GM23248 (cell line): ENCODE data around the gene SSNA1. TPM values are rescaled to one million over a fixed set of nuclear protein-coding genes. Genes with fewer than 3 reads are reported as not detected.

Experiments used
- DNase-seq: peaks from one replicate; pipeline ENCODE4 v3.0.0-alpha.2; 2015
- H2AFZ ChIP-seq: fragments of 200-600 bp; sonication (generic); 2 replicates; pipeline ENCODE4 v1.6.1; 2016; ENCODE audit warnings: antibody characterized with exemption
- H3F3A ChIP-seq: fragments of 200-600 bp; sonication (generic); 2 replicates; pipeline ENCODE4 v1.6.1; 2016; ENCODE audit warnings: mild to moderate bottlenecking, antibody characterized with exemption, mixed run types; ENCODE audit not compliant: insufficient read depth
- H3K27ac ChIP-seq: fragments of 200-600 bp; sonication (generic); 2 replicates; pipeline ENCODE4 v1.5.1; 2016; ENCODE audit warnings: mild to moderate bottlenecking
- H3K27me3 ChIP-seq: fragments of 200-600 bp; sonication (generic); replicated peaks from 2 replicates; pipeline ENCODE4 v1.6.1; 2016; ENCODE audit warnings: mild to moderate bottlenecking; ENCODE audit not compliant: insufficient read depth
- H3K36me3 ChIP-seq: fragments of 200-600 bp; sonication (generic); 2 replicates; pipeline ENCODE4 v1.6.1; 2016; ENCODE audit warnings: low read depth, mild to moderate bottlenecking
- H3K4me1 ChIP-seq: fragments of 200-600 bp; sonication (generic); 2 replicates; pipeline ENCODE4 v1.6.1; 2016; ENCODE audit warnings: mild to moderate bottlenecking; ENCODE audit not compliant: insufficient read depth
- H3K4me2 ChIP-seq: fragments of 200-600 bp; sonication (generic); one replicate; pipeline ENCODE4 v1.6.1; 2016; ENCODE audit warnings: mild to moderate bottlenecking; ENCODE audit not compliant: unreplicated experiment
- H3K4me3 ChIP-seq: fragments of 200-600 bp; sonication (generic); 2 replicates; pipeline ENCODE4 v1.5.1; 2016; ENCODE audit warnings: mild to moderate bottlenecking
- H3K79me2 ChIP-seq: fragments of 200-600 bp; sonication (generic); 2 replicates; pipeline ENCODE4 v1.6.1; 2016; ENCODE audit warnings: mild to moderate bottlenecking; ENCODE audit not compliant: insufficient read depth
- H3K9ac ChIP-seq: fragments of 200-600 bp; sonication (generic); 2 replicates; pipeline ENCODE4 v1.6.1; 2016; ENCODE audit warnings: mild to moderate bottlenecking
- H3K9me2 ChIP-seq: fragments of 200-600 bp; sonication (generic); 2 replicates; pipeline ENCODE4 v1.6.1; 2016; ENCODE audit warnings: mixed run types, mild to moderate bottlenecking, moderate library complexity; ENCODE audit not compliant: insufficient read depth
- H3K9me3 ChIP-seq: fragments of 200-600 bp; sonication (generic); one replicate; pipeline ENCODE4 v1.6.1; 2017; ENCODE audit warnings: low read depth
- H4K20me1 ChIP-seq: fragments of 200-600 bp; sonication (generic); 2 replicates; pipeline ENCODE4 v1.6.0; 2016; ENCODE audit not compliant: insufficient read depth
- EZH2 ChIP-seq: fragments of 200-600 bp; sonication (generic); IDR thresholded peaks from 2 replicates; pipeline ENCODE4 v1.6.1; 2018; ENCODE audit warnings: antibody characterized with exemption, mild to moderate bottlenecking; ENCODE audit not compliant: insufficient read depth, poor library complexity, severe bottlenecking
- EZH2phosphoT487 ChIP-seq: fragments of 200-600 bp; sonication (generic); IDR thresholded peaks from 2 replicates; pipeline ENCODE4 v1.6.1; 2018; ENCODE audit warnings: antibody characterized with exemption, moderate library complexity, mild to moderate bottlenecking, low read depth; ENCODE audit not compliant: insufficient read depth
- WGBS, 2 experiments: methylation state at CpG; one replicate each; pipeline ENCODE4 v1.1.6; 2015 to 2017; ENCODE audit warnings: low lambda C conversion rate in 2 of 2, low coverage in 1 of 2; ENCODE audit errors: missing lambda C conversion rate in 2 of 2; 5-methylcytosine and 5-hydroxymethylcytosine counted together
- in situ Hi-C: fragments of 300-500 bp; cut with MboI; formaldehyde crosslinking; loops from 2 replicates; pipeline ENCODE4 v1.15.0; 2020
- polyA plus RNA-seq: library from polyadenylated mRNA; unstranded; fragments of >200 nt; fragmentation: Nextera tagmentation; extraction: Ambion mirVana; gene quantifications from 2 replicates; pipeline ENCODE4 v1.2.1, GENCODE V29; 2016
- total RNA-seq: library from RNA; depleted of rRNA; stranded (reverse); fragments of >200 nt; shearing (Covaris generic); gene quantifications from 2 replicates; pipeline ENCODE4 v1.2.3, GENCODE V29; 2014

Gene SSNA1
- total and polyA plus RNA-seq, 2 experiments from 2014 or later, result 93.1 to 105 TPM

DNA sequence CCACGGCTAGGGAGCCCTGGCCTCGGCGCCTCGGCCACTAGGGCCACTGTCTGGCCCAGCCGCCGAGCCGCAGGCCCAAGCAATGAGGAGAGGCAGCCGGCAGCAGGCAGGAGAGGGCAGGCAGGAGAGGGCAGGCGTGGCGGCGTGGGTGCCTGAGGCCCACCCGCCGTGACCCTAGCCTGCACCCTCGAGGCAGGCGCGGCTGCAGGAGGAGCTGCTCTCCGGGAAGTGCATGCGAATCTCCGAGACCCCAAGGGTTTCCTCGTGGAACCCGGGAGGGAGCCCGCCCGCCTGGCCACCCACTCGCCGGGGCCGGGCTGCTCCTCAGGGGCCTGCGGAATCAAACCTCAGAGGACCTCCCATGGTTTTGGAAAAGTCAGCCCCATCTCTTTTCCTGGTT, 40.2 kb upstream of the SSNA1 start:
- no peaks in the 10 kb centered on the region for H4K20me1 ChIP-seq
- no peak overlapping the region for H3K4me2 ChIP-seq
- no peaks in the 10 kb centered on the region for H3K9me3 ChIP-seq
- H3K27ac ChIP-seq, result no peak overlapping the region
- H3K79me2 ChIP-seq, result no peaks in the 10 kb centered on the region
- H3F3A ChIP-seq, result no peaks in the 10 kb centered on the region
- no peaks in the 10 kb centered on the region for H3K4me1 ChIP-seq
- no peaks in the 10 kb centered on the region for H3K9me2 ChIP-seq
- H3K4me3 ChIP-seq, result no peak overlapping the region
- H3K9ac ChIP-seq, result no peak overlapping the region
- H2AFZ ChIP-seq, result no peak overlapping the region
- no peak for TF ChIP-seq EZH2phosphoT487
- TF ChIP-seq EZH2, result no peak
- H3K36me3 ChIP-seq, result no peaks in the 10 kb centered on the region
- DNase-seq, result no peak
- WGBS, 2 experiments, result 61 to 72% methylated on average over 22 to 27 of the region's 27 CpGs
- H3K27me3 ChIP-seq, result no peaks in the 10 kb centered on the region; the same call in 1 of the 2 replicates
- in situ Hi-C loops, result no loop called here

GRCh38 chr9:137148661-137149060, 39.8 kb upstream of the SSNA1 start:
- Histone ChIP-seq H3K79me2 (no peaks in the 10 kb centered on the region), H3K4me1 (no peaks in the 10 kb centered on the region), H3K9ac (no peak overlapping the region), H3F3A (no peaks in the 10 kb centered on the region), H3K4me3 (no peak overlapping the region), H3K4me2 (no peak overlapping the region), H4K20me1 (no peaks in the 10 kb centered on the region), H3K9me2 (no peaks in the 10 kb centered on the region), H3K36me3 (no peaks in the 10 kb centered on the region), H3K9me3 (no peaks in the 10 kb centered on the region), H3K27me3 (no peaks in the 10 kb centered on the region; the same call in 1 of the 2 replicates), H3K27ac (no peak overlapping the region), H2AFZ (no peak overlapping the region)
- DNase-seq, result no peak
- TF ChIP-seq EZH2phosphoT487, result no peak
- WGBS, 2 experiments, result 73 to 82% methylated on average over 18 to 19 of the region's 19 CpGs
- in situ Hi-C loops, result no loop called here

- TF ChIP-seq EZH2phosphoT487 (no peak), EZH2 (no peak)
- Histone ChIP-seq H4K20me1 (no peaks in the 10 kb centered on the region), H3K9me3 (no peaks in the 10 kb centered on the region), H3K27ac (no peak overlapping the region), H3K4me1 (no peaks in the 10 kb centered on the region), H3K36me3 (no peaks in the 10 kb centered on the region), H3K27me3 (no peaks in the 10 kb centered on the region), H3K9ac (no peak overlapping the region), H3K79me2 (no peaks in the 10 kb centered on the region), H3K4me3 (no peak overlapping the region), H2AFZ (no peak overlapping the region), H3K9me2 (no peaks in the 10 kb centered on the region), H3K4me2 (no peak overlapping the region), H3F3A (no peaks in the 10 kb centered on the region)
- in situ Hi-C loops, result no loop called here
- DNase-seq, result no peak
- WGBS, 2 experiments, result 67 to 73% methylated on average over 5 of the region's 5 CpGs
Measured at GRCh38 chr9:137149363-137149762, 39.1 kb upstream of the SSNA1 start.

- Histone ChIP-seq H3K79me2 (no peaks in the 10 kb centered on the region), H3K27ac (no peak overlapping the region), H3K9me2 (no peaks in the 10 kb centered on the region), H3K27me3 (no peaks in the 10 kb centered on the region), H3K4me1 (no peaks in the 10 kb centered on the region), H3K9me3 (no peaks in the 10 kb centered on the region), H3K4me2 (no peak overlapping the region), H3F3A (no peaks in the 10 kb centered on the region), H4K20me1 (no peaks in the 10 kb centered on the region), H3K36me3 (no peaks in the 10 kb centered on the region), H3K4me3 (no peak overlapping the region), H3K9ac (no peak overlapping the region), H2AFZ (no peak overlapping the region)
- no peak for TF ChIP-seq EZH2
- 47 to 59% methylated on average over 16 to 20 of the region's 20 CpGs for WGBS, 2 experiments
- in situ Hi-C loops, result no loop called here
- no peak for DNase-seq
Measured at GRCh38 chr9:137149942-137150616, 38.4 kb upstream of the SSNA1 start.
